Measurements from ENCODE around the gene NNMT.

The NNMT gene

GRCh38 chr11:114353443-114353842, 57.2 kb downstream of the NNMT start:
- no peak for DNase-seq

GRCh38 chr11:114354076-114354475, 57.9 kb downstream of the NNMT start:
- no peak for DNase-seq

GRCh38 chr11:114358716-114359115, 62.5 kb downstream of the NNMT start:
- no peak for DNase-seq

GRCh38 chr11:114359342-114359741, 63.1 kb downstream of the NNMT start:
- no peak for DNase-seq

GRCh38 chr11:114362326-114362725, 66.1 kb downstream of the NNMT start:
- DNase-seq: no peak

GRCh38 chr11:114362958-114363357, 66.8 kb downstream of the NNMT start:
- no peak for DNase-seq

All from COR-L47 (cell line).